ENCODE results near the gene CREB3.

The CREB3 gene

GRCh38 chr9:35738186-35738585, 5.7 kb downstream of the CREB3 start:
- TF ChIP-seq EGR1 (IDR thresholded peaks at IDR 0.05): no peak
- TF ChIP-seq CEBPB (IDR thresholded peaks at IDR 0.05): no peak
- TF ChIP-seq TCF12 (IDR thresholded peaks at IDR 0.05; ENCODE audit: low read depth): no peak
- TF ChIP-seq USF1 (IDR thresholded peaks at IDR 0.05): no peak
- TF ChIP-seq, protein P1, sequence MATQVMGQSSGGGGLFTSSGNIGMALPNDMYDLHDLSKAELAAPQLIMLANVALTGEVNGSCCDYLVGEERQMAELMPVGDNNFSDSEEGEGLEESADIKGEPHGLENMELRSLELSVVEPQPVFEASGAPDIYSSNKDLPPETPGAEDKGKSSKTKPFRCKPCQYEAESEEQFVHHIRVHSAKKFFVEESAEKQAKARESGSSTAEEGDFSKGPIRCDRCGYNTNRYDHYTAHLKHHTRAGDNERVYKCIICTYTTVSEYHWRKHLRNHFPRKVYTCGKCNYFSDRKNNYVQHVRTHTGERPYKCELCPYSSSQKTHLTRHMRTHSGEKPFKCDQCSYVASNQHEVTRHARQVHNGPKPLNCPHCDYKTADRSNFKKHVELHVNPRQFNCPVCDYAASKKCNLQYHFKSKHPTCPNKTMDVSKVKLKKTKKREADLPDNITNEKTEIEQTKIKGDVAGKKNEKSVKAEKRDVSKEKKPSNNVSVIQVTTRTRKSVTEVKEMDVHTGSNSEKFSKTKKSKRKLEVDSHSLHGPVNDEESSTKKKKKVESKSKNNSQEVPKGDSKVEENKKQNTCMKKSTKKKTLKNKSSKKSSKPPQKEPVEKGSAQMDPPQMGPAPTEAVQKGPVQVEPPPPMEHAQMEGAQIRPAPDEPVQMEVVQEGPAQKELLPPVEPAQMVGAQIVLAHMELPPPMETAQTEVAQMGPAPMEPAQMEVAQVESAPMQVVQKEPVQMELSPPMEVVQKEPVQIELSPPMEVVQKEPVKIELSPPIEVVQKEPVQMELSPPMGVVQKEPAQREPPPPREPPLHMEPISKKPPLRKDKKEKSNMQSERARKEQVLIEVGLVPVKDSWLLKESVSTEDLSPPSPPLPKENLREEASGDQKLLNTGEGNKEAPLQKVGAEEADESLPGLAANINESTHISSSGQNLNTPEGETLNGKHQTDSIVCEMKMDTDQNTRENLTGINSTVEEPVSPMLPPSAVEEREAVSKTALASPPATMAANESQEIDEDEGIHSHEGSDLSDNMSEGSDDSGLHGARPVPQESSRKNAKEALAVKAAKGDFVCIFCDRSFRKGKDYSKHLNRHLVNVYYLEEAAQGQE (IDR thresholded peaks at IDR 0.05; ENCODE audit: low read depth): no peak
- TF ChIP-seq CREB1 (IDR thresholded peaks at IDR 0.05; ENCODE audit: low read depth): no peak
- TF ChIP-seq YY1 (IDR thresholded peaks at IDR 0.05; ENCODE audit: low read depth): no peak
- no peak for TF ChIP-seq ZBTB7A (IDR thresholded peaks at IDR 0.05; ENCODE audit: low read depth)
- TF ChIP-seq NFIC (IDR thresholded peaks at IDR 0.05): no peak
- TF ChIP-seq TEAD4 (IDR thresholded peaks at IDR 0.05): no peak
- TF ChIP-seq RAD21 (IDR thresholded peaks at IDR 0.05; ENCODE audit: low read depth): no peak
- TF ChIP-seq TAF1 (IDR thresholded peaks at IDR 0.05; ENCODE audit: low read depth): no peak
- no peak for TF ChIP-seq FOXM1 (IDR thresholded peaks at IDR 0.05; ENCODE audit: borderline replicate concordance, low read depth)
- TF ChIP-seq EP300 (IDR thresholded peaks at IDR 0.05; ENCODE audit: borderline replicate concordance): no peak
- no peak for TF ChIP-seq MAX (IDR thresholded peaks at IDR 0.05)

DNA sequence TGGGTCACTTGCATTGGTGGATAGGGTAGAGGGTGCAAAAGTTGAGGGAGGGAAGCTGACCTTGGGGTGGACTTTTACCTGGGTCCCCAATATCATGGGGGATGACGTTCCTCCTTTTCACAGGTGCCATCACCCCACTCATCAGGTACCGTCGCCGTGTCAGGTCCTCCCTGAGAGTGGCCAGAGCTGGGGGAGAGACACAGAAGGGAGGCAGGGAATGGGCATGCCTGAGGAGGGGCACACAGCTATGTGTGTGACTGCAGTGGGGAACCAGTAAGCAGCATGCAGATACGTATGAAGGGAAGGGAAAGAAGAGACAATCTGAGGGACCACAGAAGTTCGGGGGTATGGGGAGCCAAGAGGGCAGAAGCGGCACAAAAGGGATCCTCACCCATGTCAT, 6.5 kb downstream of the CREB3 start:
- TF ChIP-seq FOXM1 (IDR thresholded peaks at IDR 0.05; ENCODE audit: borderline replicate concordance, low read depth) (no peak), CEBPB (IDR thresholded peaks at IDR 0.05) (no peak), NFIC (IDR thresholded peaks at IDR 0.05) (no peak), EGR1 (IDR thresholded peaks at IDR 0.05) (no peak), EP300 (IDR thresholded peaks at IDR 0.05; ENCODE audit: borderline replicate concordance) (no peak)
- TF ChIP-seq, protein P1 (IDR thresholded peaks at IDR 0.05; ENCODE audit: low read depth): no peak

- TF ChIP-seq RAD21 (IDR thresholded peaks at IDR 0.05; ENCODE audit: low read depth) (no peak), NFIC (IDR thresholded peaks at IDR 0.05) (no peak), EGR1 (IDR thresholded peaks at IDR 0.05) (no peak), TCF12 (IDR thresholded peaks at IDR 0.05; ENCODE audit: low read depth) (no peak), FOXM1 (IDR thresholded peaks at IDR 0.05; ENCODE audit: borderline replicate concordance, low read depth) (no peak), EP300 (IDR thresholded peaks at IDR 0.05; ENCODE audit: borderline replicate concordance) (no peak), MAX (IDR thresholded peaks at IDR 0.05) (no peak), TEAD4 (IDR thresholded peaks at IDR 0.05) (no peak), USF1 (IDR thresholded peaks at IDR 0.05) (no peak), CEBPB (IDR thresholded peaks at IDR 0.05) (no peak), CREB1 (IDR thresholded peaks at IDR 0.05; ENCODE audit: low read depth) (no peak), TAF1 (IDR thresholded peaks at IDR 0.05; ENCODE audit: low read depth) (no peak), ZBTB7A (IDR thresholded peaks at IDR 0.05; ENCODE audit: low read depth) (no peak), YY1 (IDR thresholded peaks at IDR 0.05; ENCODE audit: low read depth) (no peak)
- TF ChIP-seq, protein P1 (IDR thresholded peaks at IDR 0.05; ENCODE audit: low read depth): no peak
Measured at GRCh38 chr9:35740243-35740642, 7.8 kb downstream of the CREB3 start.

- TF ChIP-seq TAF1 (IDR thresholded peaks at IDR 0.05; ENCODE audit: low read depth): no peak
- TF ChIP-seq ZBTB7A (IDR thresholded peaks at IDR 0.05; ENCODE audit: low read depth): no peak
- TF ChIP-seq MAX (IDR thresholded peaks at IDR 0.05): no peak
- TF ChIP-seq FOXM1 (IDR thresholded peaks at IDR 0.05; ENCODE audit: borderline replicate concordance, low read depth): no peak
- no peak for TF ChIP-seq YY1 (IDR thresholded peaks at IDR 0.05; ENCODE audit: low read depth)
- TF ChIP-seq EGR1 (IDR thresholded peaks at IDR 0.05): no peak
Measured at GRCh38 chr9:35741740-35742139, 9.3 kb downstream of the CREB3 start.

All from Ishikawa (cell line).